Measurements from ENCODE around the gene ENPP6. TPM values are rescaled to one million over a fixed set of nuclear protein-coding genes. Genes with fewer than 3 reads are reported as not detected.
"Not testable (repeated sequence)": the region's sequence is repeated elsewhere in the genome, so short reads cannot be mapped to it uniquely, and the experiment has no call there.

The ENPP6 gene
- polyA plus RNA-seq, 1 donor: 11.6 TPM

GRCh38 chr4:184147858-184148737 lies 69.6 kb downstream of the ENPP6 start:
- no peak for DNase-seq

DNA sequence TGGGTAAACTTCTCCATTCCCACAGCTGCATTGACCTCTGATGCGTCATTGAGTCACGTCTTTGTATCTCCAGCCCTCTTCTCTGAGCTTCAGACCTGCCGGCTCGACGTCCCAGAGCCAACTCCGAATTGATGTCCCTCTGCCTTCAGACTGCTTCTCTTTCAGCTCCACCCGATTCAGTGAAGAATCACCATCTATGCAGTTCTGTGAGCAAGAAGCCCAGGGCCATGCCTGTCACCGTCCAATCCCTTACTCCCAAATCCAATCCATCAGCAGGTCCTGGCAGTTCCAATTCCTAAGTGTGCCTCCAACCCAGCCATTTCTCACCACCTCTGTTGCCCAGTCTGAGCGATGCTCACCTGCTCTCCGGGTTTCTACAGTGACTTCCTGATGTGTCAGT lies 70.7 kb downstream of the ENPP6 start:
- no peak for DNase-seq

- no peak for DNase-seq
Observed at GRCh38 chr4:184145596-184145995, 72.1 kb downstream of the ENPP6 start.

DNA sequence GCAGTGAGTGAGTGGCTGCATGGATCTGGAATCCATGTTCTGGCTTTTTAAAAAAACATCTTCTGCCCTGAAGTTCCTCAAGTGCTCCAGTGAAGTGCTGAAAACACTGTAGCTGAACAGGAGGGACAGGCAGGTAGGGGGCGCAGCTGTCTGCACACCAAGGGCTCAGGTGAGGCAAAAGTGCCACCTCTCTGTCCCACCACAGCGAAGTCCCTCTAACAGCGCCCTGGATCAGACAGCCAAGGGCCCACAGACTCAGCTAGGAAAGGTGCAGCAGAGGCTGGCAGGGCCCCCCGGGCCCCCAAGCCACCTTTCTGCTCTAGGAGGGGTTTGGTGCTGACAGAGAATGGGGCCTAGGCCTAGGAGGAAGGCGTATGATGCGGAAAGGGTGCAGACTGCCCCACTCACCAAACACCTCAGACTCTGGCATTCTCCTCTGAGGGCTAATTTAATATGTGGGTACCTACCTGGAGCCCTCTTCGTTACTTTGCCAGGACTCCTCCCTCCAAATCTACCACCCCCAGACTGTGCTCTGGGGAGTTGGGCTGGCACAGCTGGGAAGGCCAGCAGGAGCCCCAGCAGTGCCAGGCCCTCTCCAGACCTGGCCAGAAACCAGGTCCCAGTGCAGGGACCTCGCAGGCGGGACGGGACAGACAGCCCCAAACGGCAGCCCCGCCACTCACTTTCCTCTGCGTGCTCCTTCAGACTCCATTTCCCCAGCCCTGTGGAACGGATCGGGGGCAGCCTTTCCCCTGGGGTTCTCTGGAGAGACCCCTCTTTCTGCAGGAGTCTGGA lies 73.7 kb downstream of the ENPP6 start:
- DNase-seq: no peak

GRCh38 chr4:184142121-184143000 lies 75.3 kb downstream of the ENPP6 start:
- no peak for DNase-seq

DNA sequence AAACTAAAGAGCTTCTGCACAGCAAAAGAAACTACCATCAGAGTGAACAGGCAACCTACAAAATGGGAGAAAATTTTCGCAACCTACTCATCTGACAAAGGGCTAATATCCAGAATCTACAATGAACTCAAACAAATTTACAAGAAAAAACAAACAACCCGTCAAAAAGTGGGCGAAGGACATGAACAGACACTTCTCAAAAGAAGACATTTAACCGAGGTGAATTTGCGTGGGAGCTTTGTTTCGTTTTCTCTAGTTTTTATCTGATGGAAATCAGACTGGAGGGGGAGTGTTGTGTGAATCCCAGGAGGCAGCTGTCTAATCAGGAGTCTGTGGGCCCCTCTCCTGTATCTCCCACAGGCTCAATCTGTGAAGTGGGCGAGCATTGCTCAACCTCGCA lies 76.8 kb downstream of the ENPP6 start:
- DNase-seq: not testable (repeated sequence)

DNA sequence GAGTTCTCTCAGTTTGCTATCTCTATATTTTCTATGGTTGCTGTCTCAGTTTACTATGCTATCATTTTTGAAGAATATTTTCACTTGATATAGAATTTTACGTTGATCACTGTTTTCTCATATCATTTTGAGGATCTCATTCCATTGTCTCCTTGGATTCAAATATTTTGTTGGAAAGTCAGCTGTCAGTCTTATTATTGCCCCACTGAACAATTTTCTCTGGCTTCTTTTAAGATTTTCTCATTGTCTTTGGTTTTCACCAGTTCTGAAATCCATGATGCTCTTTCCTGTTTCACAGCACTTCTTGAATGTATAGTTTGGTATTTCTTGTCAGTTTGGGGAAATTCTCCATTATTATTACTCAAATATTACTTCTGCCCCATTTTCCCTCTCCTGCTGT lies 81.1 kb downstream of the ENPP6 start:
- no peak for DNase-seq

DNA sequence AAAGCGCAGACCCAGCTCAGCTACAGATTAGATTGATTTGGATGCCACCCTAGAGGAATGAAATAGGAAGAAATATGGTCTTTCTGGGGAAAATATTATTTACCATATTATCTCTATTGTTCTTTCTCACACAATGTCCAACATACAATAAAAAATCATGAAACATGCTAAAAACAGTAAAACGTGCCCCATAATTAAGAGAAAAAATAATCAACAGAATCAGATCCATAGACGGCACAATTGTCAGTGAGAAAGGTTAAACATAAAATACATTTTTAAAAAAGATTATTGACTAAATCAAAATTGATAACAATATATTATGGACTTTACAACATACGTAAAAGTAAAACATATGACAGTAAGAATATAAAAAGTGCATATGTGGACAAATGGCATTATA lies 90.9 kb downstream of the ENPP6 start:
- DNase-seq: no peak

GRCh38 chr4:184122631-184123408 lies 94.9 kb downstream of the ENPP6 start:
- DNase-seq: no peak

DNA sequence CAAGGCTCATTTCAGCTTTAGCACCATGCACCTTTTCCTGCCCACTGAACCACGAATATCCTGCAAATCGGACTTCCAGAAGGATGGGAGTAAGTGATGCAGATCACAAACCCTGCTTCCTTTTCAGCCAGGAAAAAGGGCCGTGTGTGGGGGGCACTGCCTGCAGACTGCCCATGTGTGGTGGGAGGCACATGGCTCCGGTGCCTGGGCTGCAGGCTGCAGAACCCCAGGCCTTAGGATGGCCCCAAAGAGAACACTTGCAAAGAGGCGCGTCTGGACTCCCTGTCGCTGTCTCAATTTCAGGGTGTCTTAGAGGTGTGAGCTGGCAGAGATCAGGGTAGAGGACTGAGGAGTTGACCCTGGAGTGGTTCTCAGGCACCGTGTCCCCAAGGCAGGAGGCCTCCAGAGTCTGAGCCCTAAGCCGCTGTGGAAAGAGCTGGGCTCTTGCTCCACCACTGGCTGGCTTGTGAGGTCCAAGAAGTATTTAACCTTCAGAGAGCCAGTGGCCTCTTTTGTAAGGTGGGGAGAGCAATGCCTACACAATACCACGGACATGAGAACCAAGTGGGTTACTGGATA lies 97.0 kb downstream of the ENPP6 start:
- DNase-seq: no peak

GRCh38 chr4:184117662-184118199 lies 99.9 kb downstream of the ENPP6 start:
- no peak for DNase-seq

- no peak for DNase-seq
Observed at GRCh38 chr4:184115399-184115798, 102.3 kb downstream of the ENPP6 start.

DNA sequence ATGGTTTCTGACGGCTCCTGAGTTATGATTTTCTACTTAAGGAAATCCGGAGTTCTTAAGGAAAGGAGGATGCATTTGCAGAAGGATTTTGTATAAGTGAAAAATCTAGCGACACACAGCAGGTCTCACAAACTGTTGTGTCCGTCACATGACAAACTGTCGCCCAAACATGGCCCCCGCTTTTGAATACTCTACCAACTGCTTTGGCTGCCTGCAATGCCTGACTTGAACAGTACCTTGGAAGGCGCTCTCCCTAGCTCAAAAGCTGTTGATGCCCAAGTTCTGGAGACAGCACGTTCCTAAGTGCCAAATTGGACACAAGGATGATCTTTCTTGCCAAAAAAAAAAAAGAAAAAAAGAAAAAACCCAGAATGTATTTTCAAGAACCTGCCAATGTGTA lies 103.2 kb downstream of the ENPP6 start:
- no peak for DNase-seq

DNA sequence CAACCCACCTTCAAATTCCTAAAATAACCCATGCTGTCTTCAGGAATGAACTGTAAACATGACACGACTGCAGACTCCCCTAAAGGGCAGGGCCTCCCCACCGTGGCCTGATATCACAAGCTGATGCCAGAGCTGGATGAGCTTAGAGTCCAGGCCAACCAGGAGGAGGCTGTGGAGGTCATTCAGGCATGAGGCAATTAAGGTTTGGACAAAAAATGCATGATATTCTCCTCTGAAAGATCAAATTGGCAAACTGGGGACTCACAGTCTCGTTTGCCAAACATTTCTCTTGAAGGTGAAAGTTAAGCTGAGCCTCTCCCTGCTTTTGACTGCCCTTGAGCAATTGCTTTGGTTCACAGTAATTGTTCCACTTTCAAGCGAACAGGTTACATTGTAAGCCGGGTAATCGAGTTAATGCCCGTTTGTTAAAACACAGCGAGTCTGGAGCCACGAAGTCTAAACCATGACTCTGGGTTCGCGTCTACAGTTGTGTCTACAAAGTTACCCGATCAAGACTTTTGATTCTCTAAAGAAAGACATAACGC lies 105.6 kb downstream of the ENPP6 start:
- no peak for DNase-seq

- no peak for DNase-seq
Observed at GRCh38 chr4:184111233-184111832, 106.3 kb downstream of the ENPP6 start.

GRCh38 chr4:184110452-184111224 lies 107.0 kb downstream of the ENPP6 start:
- no peak for DNase-seq

GRCh38 chr4:184108006-184108501 lies 109.6 kb downstream of the ENPP6 start:
- DNase-seq: no peak

DNA sequence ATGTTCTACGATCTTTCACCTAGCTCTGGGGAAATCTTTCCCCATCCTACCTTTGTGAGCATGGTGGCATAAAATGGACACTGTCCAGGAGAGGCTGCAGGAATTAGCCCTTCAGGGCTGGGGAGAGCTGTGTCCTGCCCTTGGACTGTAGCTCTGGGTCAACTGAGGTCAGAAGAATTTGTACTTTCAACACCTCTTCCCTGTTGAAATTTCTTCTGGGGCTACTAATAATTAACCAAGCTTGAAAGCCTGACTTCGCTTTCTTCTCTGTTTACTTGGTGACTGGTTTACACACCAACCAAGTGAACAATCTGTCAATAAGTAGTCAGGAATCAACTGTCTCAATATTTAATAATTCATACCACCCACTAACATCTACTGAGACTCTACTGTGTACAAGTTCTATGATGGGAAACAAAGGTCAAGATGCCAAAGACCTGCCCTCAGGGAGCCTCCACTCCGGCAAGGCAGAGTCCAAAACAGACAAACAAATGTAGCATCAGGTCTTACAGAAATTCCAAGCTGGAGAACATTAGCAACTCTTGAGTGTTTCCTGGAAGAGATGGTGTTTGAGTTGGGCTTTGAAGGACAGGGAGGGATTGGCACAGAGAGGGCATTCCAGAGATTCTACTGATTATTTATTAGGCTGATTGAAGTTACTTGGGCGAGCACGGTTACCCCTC lies 113.1 kb downstream of the ENPP6 start:
- DNase-seq: no peak

Data from hindlimb muscle (tissue), 1 donor.